ENCODE results near the gene RTL1.

The RTL1 gene

DNA sequence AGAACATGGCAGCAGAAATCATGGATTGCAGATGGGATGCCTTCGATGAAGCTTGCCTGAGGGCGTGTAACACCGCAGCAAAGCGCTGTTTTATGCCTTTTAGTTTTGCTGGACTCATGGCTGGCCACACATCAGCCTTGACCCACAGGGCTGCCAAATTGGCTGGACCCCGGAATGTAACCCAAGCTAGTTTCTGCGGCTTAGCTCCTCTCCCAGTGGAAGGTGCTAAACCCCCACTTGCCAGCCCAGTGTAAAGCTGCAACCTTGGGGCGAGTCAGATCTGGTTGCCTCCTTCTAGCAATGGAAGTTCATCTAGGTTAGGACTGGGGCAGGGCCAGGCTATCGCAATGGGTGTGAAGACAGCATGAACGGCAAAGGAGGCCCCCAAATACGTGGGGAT, 39.3 kb downstream of the RTL1 start:
- Histone ChIP-seq H3K79me2 (ENCODE audit: low read length) (no peaks in the 10 kb centered on the region), H3F3A (ENCODE audit: insufficient read depth, low read length) (no peaks in the 10 kb centered on the region), H3K27ac (ENCODE audit: low read length) (no peak overlapping the region), H3K9ac (ENCODE audit: low read length) (no peak overlapping the region), H3K4me1 (ENCODE audit: low read length) (no peaks in the 10 kb centered on the region), H3K9me2 (replicated peaks; ENCODE audit: insufficient read depth, low read length) (no peaks in the 10 kb centered on the region), H3K36me3 (replicated peaks; ENCODE audit: insufficient read depth, low read length) (no peaks in the 10 kb centered on the region), H2AFZ (ENCODE audit: low read length) (no peak overlapping the region), H3K9me3 (replicated peaks; ENCODE audit: insufficient read depth, low read length) (no peaks in the 10 kb centered on the region), H3K4me2 (ENCODE audit: low read depth, low read length) (no peak overlapping the region), H3K27me3 (replicated peaks; ENCODE audit: insufficient read depth, low read length) (no peaks in the 10 kb centered on the region; the same call in 1 of the 2 replicates), H4K20me1 (ENCODE audit: insufficient read depth, low read length) (no peaks in the 10 kb centered on the region), H3K4me3 (ENCODE audit: low read length) (no peak overlapping the region)
- DNase-seq: no peak
- TF ChIP-seq, protein P1, sequence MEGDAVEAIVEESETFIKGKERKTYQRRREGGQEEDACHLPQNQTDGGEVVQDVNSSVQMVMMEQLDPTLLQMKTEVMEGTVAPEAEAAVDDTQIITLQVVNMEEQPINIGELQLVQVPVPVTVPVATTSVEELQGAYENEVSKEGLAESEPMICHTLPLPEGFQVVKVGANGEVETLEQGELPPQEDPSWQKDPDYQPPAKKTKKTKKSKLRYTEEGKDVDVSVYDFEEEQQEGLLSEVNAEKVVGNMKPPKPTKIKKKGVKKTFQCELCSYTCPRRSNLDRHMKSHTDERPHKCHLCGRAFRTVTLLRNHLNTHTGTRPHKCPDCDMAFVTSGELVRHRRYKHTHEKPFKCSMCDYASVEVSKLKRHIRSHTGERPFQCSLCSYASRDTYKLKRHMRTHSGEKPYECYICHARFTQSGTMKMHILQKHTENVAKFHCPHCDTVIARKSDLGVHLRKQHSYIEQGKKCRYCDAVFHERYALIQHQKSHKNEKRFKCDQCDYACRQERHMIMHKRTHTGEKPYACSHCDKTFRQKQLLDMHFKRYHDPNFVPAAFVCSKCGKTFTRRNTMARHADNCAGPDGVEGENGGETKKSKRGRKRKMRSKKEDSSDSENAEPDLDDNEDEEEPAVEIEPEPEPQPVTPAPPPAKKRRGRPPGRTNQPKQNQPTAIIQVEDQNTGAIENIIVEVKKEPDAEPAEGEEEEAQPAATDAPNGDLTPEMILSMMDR (IDR thresholded peaks at IDR 0.05; ENCODE audit: low read length): no peak
- TF ChIP-seq EZH2phosphoT487 (IDR thresholded peaks at IDR 0.05; ENCODE audit: low read length): no peak

DNA sequence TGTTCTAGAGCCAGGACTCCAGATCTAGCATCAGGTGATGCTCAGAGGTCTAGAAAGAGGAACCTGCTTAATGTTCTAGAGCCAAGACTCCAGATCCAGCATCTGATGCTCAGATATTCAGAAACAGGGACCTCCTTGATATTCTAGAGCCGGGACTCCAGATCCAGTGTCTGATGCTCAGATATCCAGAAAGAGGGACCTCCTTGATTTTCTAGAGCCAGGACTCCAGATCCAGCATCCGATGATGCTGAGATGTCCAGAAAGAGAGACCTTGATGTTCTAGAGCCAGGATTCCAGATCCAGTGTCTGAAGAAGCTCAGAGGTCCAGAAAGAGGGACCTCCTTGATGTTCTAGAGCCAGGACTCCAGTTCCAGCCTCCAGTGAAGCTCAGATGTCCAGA, 40.7 kb downstream of the RTL1 start:
- Histone ChIP-seq H3K27me3 (replicated peaks; ENCODE audit: insufficient read depth, low read length) (no peaks in the 10 kb centered on the region; the same call in 1 of the 2 replicates), H3K79me2 (ENCODE audit: low read length) (no peaks in the 10 kb centered on the region), H3K4me1 (ENCODE audit: low read length) (no peaks in the 10 kb centered on the region), H3K9me2 (replicated peaks; ENCODE audit: insufficient read depth, low read length) (no peaks in the 10 kb centered on the region), H3K4me3 (ENCODE audit: low read length) (no peak overlapping the region), H3K9ac (ENCODE audit: low read length) (no peak overlapping the region), H3K36me3 (replicated peaks; ENCODE audit: insufficient read depth, low read length) (no peaks in the 10 kb centered on the region), H3K27ac (ENCODE audit: low read length) (no peak overlapping the region), H3K9me3 (replicated peaks; ENCODE audit: insufficient read depth, low read length) (no peaks in the 10 kb centered on the region), H3F3A (ENCODE audit: insufficient read depth, low read length) (no peaks in the 10 kb centered on the region), H3K4me2 (ENCODE audit: low read depth, low read length) (no peak overlapping the region), H4K20me1 (ENCODE audit: insufficient read depth, low read length) (no peaks in the 10 kb centered on the region), H2AFZ (ENCODE audit: low read length) (no peak overlapping the region)
- TF ChIP-seq EZH2phosphoT487 (IDR thresholded peaks at IDR 0.05; ENCODE audit: low read length) (no peak), EZH2 (optimal IDR thresholded peaks at IDR 0.05; ENCODE audit: low read depth, low read length) (no peak)
- TF ChIP-seq, protein P1 (IDR thresholded peaks at IDR 0.05; ENCODE audit: low read length): no peak
- DNase-seq: no peak

DNA sequence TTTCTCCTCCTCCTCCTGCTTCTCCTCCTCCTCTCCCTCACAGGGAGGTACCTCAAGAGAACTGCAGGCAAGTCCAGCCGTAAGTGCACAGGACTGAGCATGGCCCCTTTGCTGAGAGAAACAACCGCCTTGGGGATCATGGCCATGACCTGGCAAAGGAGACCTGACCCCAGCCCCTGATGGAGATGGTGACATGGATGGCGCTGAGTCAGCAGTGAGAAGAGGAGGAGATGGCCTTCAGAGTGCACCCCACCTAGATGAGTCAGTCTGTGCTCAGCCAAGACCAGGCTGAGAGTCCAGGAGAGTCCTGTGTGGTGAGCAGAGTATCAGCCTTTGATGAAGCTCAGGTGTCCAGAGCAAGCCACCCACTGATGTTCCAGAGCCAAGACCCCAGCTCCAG, 41.2 kb downstream of the RTL1 start:
- Histone ChIP-seq H3K4me2 (ENCODE audit: low read depth, low read length) (no peak overlapping the region), H3K9me3 (replicated peaks; ENCODE audit: insufficient read depth, low read length) (no peaks in the 10 kb centered on the region), H3F3A (ENCODE audit: insufficient read depth, low read length) (no peaks in the 10 kb centered on the region), H3K9ac (ENCODE audit: low read length) (no peak overlapping the region), H2AFZ (ENCODE audit: low read length) (no peak overlapping the region), H4K20me1 (ENCODE audit: insufficient read depth, low read length) (no peaks in the 10 kb centered on the region), H3K4me3 (ENCODE audit: low read length) (no peak overlapping the region), H3K27ac (ENCODE audit: low read length) (no peak overlapping the region), H3K4me1 (ENCODE audit: low read length) (no peaks in the 10 kb centered on the region), H3K36me3 (replicated peaks; ENCODE audit: insufficient read depth, low read length) (no peaks in the 10 kb centered on the region), H3K27me3 (replicated peaks; ENCODE audit: insufficient read depth, low read length) (no peaks in the 10 kb centered on the region; the same call in 1 of the 2 replicates), H3K79me2 (ENCODE audit: low read length) (no peaks in the 10 kb centered on the region), H3K9me2 (replicated peaks; ENCODE audit: insufficient read depth, low read length) (no peaks in the 10 kb centered on the region)
- TF ChIP-seq EZH2phosphoT487 (IDR thresholded peaks at IDR 0.05; ENCODE audit: low read length) (no peak), EZH2 (optimal IDR thresholded peaks at IDR 0.05; ENCODE audit: low read depth, low read length) (no peak)
- TF ChIP-seq, protein P1 (IDR thresholded peaks at IDR 0.05; ENCODE audit: low read length): no peak
- DNase-seq: no peak
